HepG2 (cell line): Measurements from ENCODE around the gene NOC3L. TPM values are rescaled to one million over a fixed set of nuclear protein-coding genes. Genes with fewer than 3 reads are reported as not detected.
A peak's percentile ranks its signal among the peaks of the same experiment; 100 is the strongest.

Experiments
- ATAC-seq: fragments of 200-7000 bp; cut with Tn5 transposase; 3 replicates; pipeline ENCODE4 v1.9.1; 2020; ENCODE audit warnings: mild to moderate bottlenecking, moderate library complexity
- BruUV-seq: library from RNA; stranded (reverse); fragments of 400-500 nt; replicated peaks from 2 replicates; lab custom pipeline; 2021; lab: Mats Ljungman, UMichigan
- CTCF ChIA-PET: fragments of 300-600 bp; formaldehyde crosslinking; extraction: SDS; loops from one replicate; lab custom pipeline; 2021; ENCODE audit warnings: low total read pairs, inconsistent platforms, low intra/inter-chr PET ratio; lab: Yijun Ruan, JAX
- POLR2A ChIA-PET: fragments of 350-600 bp; sonication (Branson Sonifier 250); formaldehyde crosslinking; loops from one replicate; lab custom pipeline; 2020; ENCODE audit warnings: antibody characterized with exemption, inconsistent platforms; lab: Yijun Ruan, JAX
- DNase-seq: peaks from one replicate; pipeline ENCODE4 v3.0.0-alpha.2; 2015; ENCODE audit warnings: low spot score
- FAIRE-seq: peaks from 3 replicates; lab custom pipeline; 2011; peaks lifted over from hg19 to GRCh38; lab: Jason Lieb, UNC
- H2AFZ ChIP-seq: one replicate; pipeline ENCODE4 v1.6.1; 2011; ENCODE audit warnings: low read length, inconsistent platforms
- H3K27ac ChIP-seq: fragments of 300-600 bp; 3 replicates; pipeline ENCODE4 v1.8.0; 2011; ENCODE audit warnings: mixed run types, mild to moderate bottlenecking, mixed read lengths, low read length, inconsistent platforms; ENCODE audit not compliant: insufficient read depth; ENCODE audit errors: extremely low read length
- H3K27me3 ChIP-seq, 2 experiments: fragments of 200-600 bp in 1 of 2; 2 replicates in 1 of 2; 3 replicates in 1 of 2; pipeline versions ENCODE4 v1.6.0 to v1.8.0; 2011; ENCODE audit warnings: low read length in 2 of 2, mild to moderate bottlenecking in 2 of 2, moderate library complexity in 2 of 2, inconsistent platforms in 1 of 2; ENCODE audit not compliant: insufficient read depth in 2 of 2, control insufficient read depth in 1 of 2
- H3K36me3 ChIP-seq, 2 experiments: fragments of 200-600 bp in 1 of 2; replicated peaks in 1 of 2; 2 replicates in 1 of 2; 3 replicates in 1 of 2; pipeline versions ENCODE4 v1.5.1 to v1.8.0; 2011; ENCODE audit warnings: low read length in 2 of 2, inconsistent platforms in 1 of 2; ENCODE audit not compliant: insufficient read depth in 2 of 2, control insufficient read depth in 1 of 2
- H3K4me1 ChIP-seq: 2 replicates; pipeline ENCODE4 v1.5.1; 2012; ENCODE audit warnings: low read length, inconsistent platforms; ENCODE audit not compliant: insufficient read depth
- H3K4me2 ChIP-seq: 2 replicates; pipeline ENCODE4 v1.6.0; 2011; ENCODE audit warnings: low read depth, low read length, inconsistent platforms
- H3K4me3 ChIP-seq, 3 experiments: fragments of 200-600 bp in 1 of 3; sonication (generic), shearing (Covaris generic) in 1 of 3; replicated peaks in 1 of 3; 2 replicates each; pipeline ENCODE4 v1.5.1; 2011 to 2016; ENCODE audit warnings: low read length in 3 of 3, inconsistent platforms in 2 of 3, low read depth in 2 of 3, mild to moderate bottlenecking in 2 of 3, control low read depth in 1 of 3, mixed read lengths in 1 of 3; ENCODE audit not compliant: insufficient read depth in 1 of 3
- H3K79me2 ChIP-seq: one replicate; pipeline ENCODE4 v1.6.1; 2011; ENCODE audit warnings: low read length, inconsistent platforms; ENCODE audit not compliant: insufficient read depth
- H3K9ac ChIP-seq: 2 replicates; pipeline ENCODE4 v1.6.0; 2011; ENCODE audit warnings: mild to moderate bottlenecking, low read depth, low read length, inconsistent platforms; ENCODE audit not compliant: insufficient read depth
- H3K9me3 ChIP-seq: 2 replicates; pipeline ENCODE4 v1.5.1; 2012; ENCODE audit warnings: mild to moderate bottlenecking, low read length
- H4K20me1 ChIP-seq: 2 replicates; pipeline ENCODE4 v1.6.0; 2011; ENCODE audit warnings: inconsistent platforms, mild to moderate bottlenecking, low read length, moderate library complexity; ENCODE audit not compliant: insufficient read depth
- ARID3A ChIP-seq: IDR thresholded peaks from 2 replicates; pipeline ENCODE4 v1.6.1; 2012; ENCODE audit warnings: low read depth, low read length, improper control_type of control experiment
- DZIP1 ChIP-seq: sonication (generic); formaldehyde crosslinking; IDR thresholded peaks from 2 replicates; pipeline ENCODE4 v1.5.0; 2020; ENCODE audit warnings: mild to moderate bottlenecking, missing genetic modification reagents
- FOSL1 ChIP-seq: sonication (generic); formaldehyde crosslinking; IDR thresholded peaks from 2 replicates; pipeline ENCODE4 v1.9.0; 2021; ENCODE audit warnings: missing genetic modification reagents, borderline replicate concordance
- FOXK1 ChIP-seq: sonication (generic); formaldehyde crosslinking; IDR thresholded peaks from 2 replicates; pipeline ENCODE4 v1.4.0; 2020; ENCODE audit warnings: low read depth, missing genetic modification reagents, borderline replicate concordance
- FOXP1 ChIP-seq, 2 experiments: fragments of 450-650 bp in 1 of 2; IDR thresholded peaks; 2 replicates each; pipeline ENCODE4 v1.6.1; 2017 to 2018; ENCODE audit warnings: antibody characterized with exemption in 1 of 2
- HIC2 ChIP-seq: sonication (generic); formaldehyde crosslinking; IDR thresholded peaks from 2 replicates; pipeline ENCODE4 v1.9.0; 2022; ENCODE audit warnings: low read depth, missing genetic modification reagents
- MAFG ChIP-seq: sonication (generic); formaldehyde crosslinking; IDR thresholded peaks from 2 replicates; pipeline ENCODE4 v1.5.1; 2020; ENCODE audit warnings: mild to moderate bottlenecking, missing genetic modification reagents
- MTA1 ChIP-seq: sonication (generic); formaldehyde crosslinking; IDR thresholded peaks from 2 replicates; pipeline ENCODE4 v1.4.0; 2020; ENCODE audit warnings: missing genetic modification reagents, mild to moderate bottlenecking, borderline replicate concordance
- NR2F1 ChIP-seq, 2 experiments: fragments of 450-650 bp in 1 of 2; formaldehyde crosslinking in 1 of 2; IDR thresholded peaks; 2 replicates each; pipeline versions ENCODE4 v1.5.0 to v1.6.1; 2016 to 2020; ENCODE audit warnings: mild to moderate bottlenecking in 1 of 2, missing compliant biosample characterization in 1 of 2, missing genetic modification reagents in 1 of 2, moderate library complexity in 1 of 2
- PPARG ChIP-seq: conservative IDR thresholded peaks from 2 replicates; pipeline ENCODE4 v1.6.1; 2016; ENCODE audit warnings: missing biosample characterization, missing genetic modification reagents
- RAD21 ChIP-seq: fragments of 450-650 bp; formaldehyde crosslinking; IDR thresholded peaks from 2 replicates; pipeline ENCODE4 v1.5.0; 2020; ENCODE audit warnings: mild to moderate bottlenecking
- ZFP37 ChIP-seq: sonication (generic); formaldehyde crosslinking; IDR thresholded peaks from 2 replicates; pipeline ENCODE4 v1.4.0; 2020; ENCODE audit warnings: missing genetic modification reagents, borderline replicate concordance
- ZFX ChIP-seq: sonication (generic); formaldehyde crosslinking; IDR thresholded peaks from 2 replicates; pipeline ENCODE4 v1.4.0; 2020; ENCODE audit warnings: mild to moderate bottlenecking, low read depth, missing genetic modification reagents, moderate library complexity
- ZFY ChIP-seq: sonication (generic); formaldehyde crosslinking; IDR thresholded peaks from 2 replicates; pipeline ENCODE4 v1.4.0; 2020; ENCODE audit warnings: missing genetic modification reagents
- ZNF530 ChIP-seq: sonication (generic); formaldehyde crosslinking; IDR thresholded peaks from 2 replicates; pipeline ENCODE4 v1.5.0; 2020; ENCODE audit warnings: low read depth, mild to moderate bottlenecking, missing genetic modification reagents
- WGBS: methylation state at CpG from one replicate; pipeline ENCODE4 v1.1.6; 2017; ENCODE audit warnings: low lambda C conversion rate; 5-methylcytosine and 5-hydroxymethylcytosine counted together
- in situ Hi-C: cut with HindIII; loops from 2 replicates; pipeline ENCODE4 v1.10.0; 2017; ENCODE audit warnings: low pct_unique_long_range_greater_than_20kb; ENCODE audit not compliant: extremely low pct_ligation_motif_present
- intact Hi-C: fragments of 100-400 bp; cut with micrococcal nuclease; formaldehyde crosslinking; loops from one replicate; pipeline ENCODE4 v1.10.0; 2022; ENCODE audit not compliant: unreplicated experiment
- polyA plus RNA-seq, 8 experiments: library from polyadenylated mRNA; depleted of rRNA in 3 of 8; stranded (reverse) in 7 of 8; unstranded in 1 of 8; fragments of >200 nt; fragmentation: Illumina TruSeq in 4 of 8; extraction: Trizol in 4 of 8; gene quantifications; 2 replicates each; pipeline versions ENCODE4 v1.2.1 to v1.2.3, GENCODE V29; 2011 to 2016; ENCODE audit warnings: low read depth in 4 of 8, missing spikeins in 1 of 8, mixed read lengths in 1 of 8; ENCODE audit not compliant: insufficient read depth in 1 of 8
- total RNA-seq, 5 experiments: library from RNA; depleted of rRNA; stranded (reverse); fragments of >200 nt; fragmentation: Illumina TruSeq; extraction: Trizol; gene quantifications; 2 replicates each; pipeline ENCODE4 v1.2.3, GENCODE V29; 2016; ENCODE audit warnings: low read depth in 1 of 5

The NOC3L gene
- total and polyA plus RNA-seq, 2 of the 13 experiments (the other 11 are each of a cell fraction or from before 2014, with no cell fraction given), result 7.8 to 36.6 TPM

- no peak for TF ChIP-seq ARID3A
- TF ChIP-seq MAFG (CRISPR knock-in tag), result no peak
- TF ChIP-seq FOXP1 (IDR thresholded peaks at IDR 0.05), result no peak
- TF ChIP-seq FOXP1 (CRISPR knock-in tag; IDR thresholded peaks at IDR 0.05), result no peak
- no peak for TF ChIP-seq PPARG (CRISPR knock-in tag)
Measured at GRCh38 chr10:94398762-94399161, 36.0 kb upstream of the NOC3L start (continued).

GRCh38 chr10:94397549-94398370, 35.0 kb upstream of the NOC3L start:
- Histone ChIP-seq H2AFZ (no peak overlapping the region), H4K20me1 (no peaks in the 10 kb centered on the region), H3K27ac (no peak overlapping the region), H3K4me1 (peaks cover 27% of the 10 kb centered on the region), H3K4me3 (no peak overlapping the region), H3K79me2 (no peaks in the 10 kb centered on the region), H3K27me3 (peaks cover 0 to 3% of the 10 kb centered on the region in 2 experiments; a peak in 1 of 5 replicates), H3K9ac (no peak overlapping the region), H3K4me2 (peak overlapping the region; percentile 41; the same call in 1 of the 2 replicates), H3K36me3 (no peaks in the 10 kb centered on the region), H3K9me3 (no peaks in the 10 kb centered on the region)
- ChIA-PET POLR2A (no interaction called here), CTCF (no interaction called here)
- FAIRE-seq, result no peak
- no peak for ATAC-seq
- in situ Hi-C loops, result no loop called here
- peak; percentile 30 for DNase-seq
- intact Hi-C loops, result no loop called here
- no TSS peak for BruUV-seq
- 19% methylated on average over 12 of the region's 12 CpGs for WGBS
- TF ChIP-seq MTA1 (CRISPR knock-in tag), result no peak
- TF ChIP-seq NR2F1 (CRISPR knock-in tag; IDR thresholded peaks at IDR 0.05), result 0 out of 4 replicates have a peak, but pooled peaks of 1 of the 2 experiments have one; percentile 19
- TF ChIP-seq FOSL1 (CRISPR knock-in tag), result no peak
- TF ChIP-seq HIC2, result no peak
- no peak for TF ChIP-seq RAD21
- no peak for TF ChIP-seq ZNF530 (CRISPR knock-in tag)
- no peak for TF ChIP-seq ZFX (CRISPR knock-in tag)
- TF ChIP-seq FOXK1 (CRISPR knock-in tag), result no peak
- no peak for TF ChIP-seq ZFP37 (CRISPR knock-in tag)
- TF ChIP-seq ZFY (CRISPR knock-in tag), result no peak
- TF ChIP-seq DZIP1, result no peak
